NCI-H345 treated with DMSO at 0.1 percent for 48 hours (cell line): ENCODE data around the gene ATP2A1.
"Not testable (repeated sequence)": the region's sequence is repeated elsewhere in the genome, so short reads cannot be mapped to it uniquely, and the experiment has no call there.

ENCODE experiments used
- DNase-seq: peaks from one replicate; lab custom pipeline; 2025; ENCODE audit not compliant: unreplicated experiment; lab: John Stamatoyannopoulos, UW

The ATP2A1 gene

GRCh38 chr16:28932339-28933141 lies 54.3 kb downstream of the ATP2A1 start:
- no peak for DNase-seq

- no peak for DNase-seq
Measured at GRCh38 chr16:28933171-28933570, 54.9 kb downstream of the ATP2A1 start.

- no peak for DNase-seq
Measured at GRCh38 chr16:28935346-28935745, 57.1 kb downstream of the ATP2A1 start.

- DNase-seq = no peak
Measured at GRCh38 chr16:28935924-28936783, 57.9 kb downstream of the ATP2A1 start.

- no peak for DNase-seq
Measured at GRCh38 chr16:28936784-28937155, 58.5 kb downstream of the ATP2A1 start.

- no peak for DNase-seq
Measured at GRCh38 chr16:28937222-28937876, 59.1 kb downstream of the ATP2A1 start.

GRCh38 chr16:28938721-28939120 lies 60.4 kb downstream of the ATP2A1 start:
- no peak for DNase-seq

GRCh38 chr16:28939825-28940224 lies 61.5 kb downstream of the ATP2A1 start:
- DNase-seq = not testable (repeated sequence)

- no peak for DNase-seq
Measured at GRCh38 chr16:28943281-28943680, 65.0 kb downstream of the ATP2A1 start.

- no peak for DNase-seq
Measured at GRCh38 chr16:28946681-28947080, 68.4 kb downstream of the ATP2A1 start.

- DNase-seq = peak; percentile 100
Measured at GRCh38 chr16:28950648-28951409, 72.5 kb downstream of the ATP2A1 start, which contains the start of gene NFATC2IP. Gene NFATC2IP (plus strand): TSS chr16:28950937. CDS start chr16:28951012, 75 bp downstream.

GRCh38 chr16:28951410-28951943 lies 73.2 kb downstream of the ATP2A1 start:
- DNase-seq = no peak
